OCI-M2 (cell line): Measurements from ENCODE around the gene MAN2A1.

Experiments used
- DNase-seq: peaks from one replicate; lab custom pipeline; 2025; ENCODE audit not compliant: unreplicated experiment; lab: John Stamatoyannopoulos, UW

Gene MAN2A1

GRCh38 chr5:109689740-109690241 is at the start of gene MAN2A1:
Gene MAN2A1 (plus strand): TSS chr5:109689927. CDS start chr5:109690418, 491 bp downstream.
- no peak for DNase-seq

GRCh38 chr5:109640976-109641375 is 48.8 kb upstream of the MAN2A1 start:
- DNase-seq, result no peak

GRCh38 chr5:109643791-109644350 is 45.9 kb upstream of the MAN2A1 start:
- DNase-seq, result no peak

GRCh38 chr5:109644829-109645228 is 44.9 kb upstream of the MAN2A1 start:
- DNase-seq, result no peak

DNA sequence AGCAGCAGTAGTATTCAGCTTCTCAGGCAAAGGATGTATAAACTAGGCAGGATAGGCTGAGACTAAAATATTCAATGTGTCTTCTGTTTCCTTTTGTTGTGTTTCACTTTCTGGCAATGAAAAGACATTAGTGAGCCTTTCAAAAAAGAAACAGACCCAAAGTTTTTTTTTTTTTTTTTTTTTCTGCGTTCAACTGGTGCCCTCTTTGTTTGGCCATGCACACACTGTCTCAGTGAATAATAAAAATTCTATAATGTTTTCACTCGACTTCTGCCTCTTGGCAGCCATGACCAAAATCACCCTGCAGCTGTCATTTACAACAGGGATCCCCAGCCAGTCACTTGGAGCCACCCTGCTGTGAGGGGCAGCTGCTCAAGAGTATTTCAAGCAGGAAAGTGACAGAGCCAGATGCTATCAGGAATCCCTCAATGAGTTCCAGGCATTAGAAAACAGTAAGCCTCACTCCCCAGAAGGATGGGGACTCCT is 44.0 kb upstream of the MAN2A1 start:
- DNase-seq, result no peak

DNA sequence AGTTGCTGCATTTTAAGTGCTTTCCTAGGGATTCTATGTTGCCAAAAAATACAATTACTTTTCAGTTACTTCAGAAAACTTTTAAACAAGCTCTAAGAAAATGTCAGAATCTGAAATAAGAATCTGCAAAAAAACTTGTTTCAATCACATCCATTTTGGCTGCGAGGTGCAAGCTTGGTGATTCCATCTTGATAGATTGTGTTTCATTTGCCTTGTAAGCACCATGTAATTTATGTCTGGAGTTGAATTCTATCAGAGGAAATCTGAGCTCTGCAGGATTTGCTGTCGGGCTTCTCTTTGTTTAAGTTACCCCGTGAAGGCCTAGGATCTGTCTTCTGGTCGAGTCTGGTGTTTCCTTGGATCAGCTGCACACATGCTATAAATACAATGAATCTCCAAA is 40.4 kb upstream of the MAN2A1 start:
- no peak for DNase-seq

DNA sequence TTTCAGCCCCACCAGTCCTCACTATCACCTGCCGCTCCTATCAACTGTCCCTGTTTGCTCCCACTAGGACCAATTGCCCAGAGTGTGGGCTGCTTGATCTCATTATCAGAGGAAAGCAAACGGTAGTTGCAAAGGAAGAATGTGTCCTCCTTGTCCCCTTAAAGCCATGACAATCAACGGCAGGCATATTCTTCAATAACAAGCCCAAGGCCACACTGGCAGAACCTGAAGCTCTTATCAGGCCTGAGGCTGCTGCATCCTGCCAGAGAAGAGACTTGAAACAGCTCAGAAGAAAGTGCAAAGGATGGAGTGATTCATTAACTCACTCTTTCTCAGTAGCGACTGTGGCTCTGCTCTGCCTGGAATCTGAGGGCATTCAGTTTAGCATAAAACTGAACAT is 39.2 kb upstream of the MAN2A1 start:
- no peak for DNase-seq

DNA sequence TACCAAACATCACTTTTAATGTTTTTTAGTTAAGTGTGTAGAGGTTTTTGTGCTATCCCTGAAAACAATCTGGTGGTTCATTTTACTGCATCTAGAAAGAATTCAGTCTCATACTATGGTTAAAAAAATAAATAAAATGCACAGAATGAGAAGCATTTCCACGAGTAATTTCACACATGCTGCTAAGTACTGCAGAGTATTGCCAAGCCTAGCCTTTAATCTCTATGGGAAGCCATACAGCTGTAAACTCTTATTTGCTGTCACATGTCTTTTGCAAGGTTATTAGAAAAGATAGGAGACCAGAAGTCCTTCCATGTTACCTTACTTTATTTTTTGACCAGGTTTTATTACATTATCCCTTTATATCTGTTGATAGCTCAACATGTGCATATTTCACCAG is 37.6 kb upstream of the MAN2A1 start:
- DNase-seq, result no peak

DNA sequence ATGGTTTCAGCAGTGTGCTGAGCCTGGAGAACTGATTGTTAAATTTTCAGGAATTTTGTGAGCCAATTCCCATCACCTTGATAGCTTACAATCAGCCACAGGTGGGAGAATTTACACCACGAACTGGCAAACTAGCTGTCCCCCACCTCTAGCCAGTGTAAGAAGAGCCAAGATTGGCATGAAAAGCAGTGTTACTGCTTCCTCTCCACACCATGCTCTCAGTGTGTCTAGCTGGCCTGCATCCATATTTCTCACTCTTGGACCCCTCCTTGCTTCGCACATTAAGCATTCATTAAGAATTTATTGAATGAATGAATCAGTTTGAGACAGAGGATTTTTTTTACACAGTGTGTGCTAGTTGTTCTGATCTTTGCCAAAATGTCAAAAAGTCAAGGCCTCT is 36.7 kb upstream of the MAN2A1 start:
- DNase-seq, result no peak

DNA sequence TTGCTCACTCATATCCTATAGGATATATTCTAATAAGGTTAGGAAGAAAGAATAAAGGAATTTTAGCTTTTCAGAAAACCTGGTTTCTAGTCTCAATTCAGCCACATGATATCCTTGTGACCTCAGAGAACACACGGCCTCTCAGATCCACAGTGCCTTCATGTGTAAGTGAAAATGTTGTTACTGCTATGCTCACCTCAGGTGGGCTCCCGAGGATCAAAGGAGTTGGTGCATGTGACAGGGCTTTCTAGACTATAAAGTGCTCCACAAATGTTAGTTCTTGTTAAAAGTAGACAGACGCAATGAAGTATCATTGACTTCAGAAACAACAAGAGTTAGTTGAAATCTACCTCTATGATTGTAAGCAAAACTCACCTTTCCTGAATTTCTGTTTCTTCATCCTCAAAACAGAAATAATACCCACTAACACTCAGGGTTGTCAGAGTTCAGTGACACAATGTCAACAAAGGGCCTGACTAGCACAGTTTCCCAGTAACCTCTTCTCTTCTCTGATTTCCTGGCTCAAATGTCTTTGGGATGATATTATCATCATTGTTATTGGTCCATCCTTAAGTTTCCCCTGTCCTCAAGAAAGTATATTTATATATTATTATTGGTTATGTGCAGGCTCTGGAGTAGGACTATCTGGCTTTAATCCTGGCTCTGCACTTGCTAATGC is 36.0 kb upstream of the MAN2A1 start:
- DNase-seq, result no peak

GRCh38 chr5:109654455-109654854 is 35.3 kb upstream of the MAN2A1 start:
- no peak for DNase-seq

GRCh38 chr5:109655841-109656240 is 33.9 kb upstream of the MAN2A1 start:
- DNase-seq, result no peak

- DNase-seq, result no peak
Observed at GRCh38 chr5:109656829-109657228, 32.9 kb upstream of the MAN2A1 start.

GRCh38 chr5:109659901-109660300 is 29.8 kb upstream of the MAN2A1 start:
- no peak for DNase-seq

GRCh38 chr5:109660301-109660700 is 29.4 kb upstream of the MAN2A1 start:
- no peak for DNase-seq

GRCh38 chr5:109668237-109668636 is 21.5 kb upstream of the MAN2A1 start:
- DNase-seq, result no peak

- no peak for DNase-seq
Observed at GRCh38 chr5:109668668-109669422, 20.9 kb upstream of the MAN2A1 start.

DNA sequence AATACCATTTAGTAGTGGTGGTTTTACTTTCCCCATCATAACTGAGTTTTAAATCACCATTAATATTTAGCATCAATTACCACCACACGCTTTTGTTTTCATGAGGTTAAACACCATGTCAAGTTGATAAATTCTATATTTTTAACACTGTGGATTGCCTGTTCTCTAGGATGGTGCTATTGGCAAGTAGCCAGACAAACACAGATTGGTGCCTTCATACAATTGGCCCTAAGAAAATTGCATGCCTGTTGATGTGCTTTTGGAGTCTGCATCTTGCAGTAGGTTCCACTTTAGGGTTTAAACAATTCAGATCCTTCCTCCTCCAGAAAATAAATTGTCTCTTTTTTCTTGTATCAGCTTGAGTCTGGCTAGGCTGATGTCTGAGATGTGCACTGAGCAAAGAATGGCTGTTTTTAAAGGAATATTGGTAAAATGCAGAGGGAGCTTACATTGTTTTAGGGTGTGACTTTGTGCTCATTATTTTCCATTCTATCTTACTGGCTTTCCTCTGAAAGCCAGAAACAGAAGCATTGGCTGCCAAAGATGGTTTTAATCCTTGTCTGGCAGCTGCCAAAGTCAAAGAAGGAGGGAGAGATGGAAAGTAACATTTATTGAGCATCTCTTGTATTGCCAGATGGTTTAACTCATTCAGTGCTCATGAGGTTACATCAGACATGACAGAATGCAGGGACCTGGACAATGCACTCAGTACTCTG is 19.6 kb upstream of the MAN2A1 start:
- no peak for DNase-seq

GRCh38 chr5:109671136-109671535 is 18.6 kb upstream of the MAN2A1 start:
- no peak for DNase-seq

GRCh38 chr5:109674596-109674995 is 15.1 kb upstream of the MAN2A1 start:
- no peak for DNase-seq

DNA sequence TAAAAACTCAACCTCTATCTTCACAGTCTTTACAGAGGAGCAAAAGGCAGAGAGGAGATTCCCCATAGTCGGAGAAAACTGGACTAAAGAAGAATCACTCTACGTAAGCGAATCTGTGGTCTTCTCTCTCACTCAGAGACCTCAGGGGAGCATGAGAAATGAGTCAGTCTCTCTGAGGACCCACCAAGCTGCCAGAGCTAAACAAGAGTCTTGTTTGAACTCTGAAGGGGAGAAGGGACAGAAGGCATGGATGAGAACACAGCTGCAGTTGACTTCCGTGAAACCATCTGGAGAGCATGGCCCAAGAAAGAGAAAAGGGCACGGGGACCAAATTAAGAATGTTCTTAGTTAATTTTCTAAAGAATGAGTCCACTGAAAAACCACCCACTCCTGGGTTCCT is 12.8 kb upstream of the MAN2A1 start:
- no peak for DNase-seq
